Measurements from ENCODE around the gene TNFRSF13B. TPM values are rescaled to one million over a fixed set of nuclear protein-coding genes. Genes with fewer than 3 reads are reported as not detected.

Gene TNFRSF13B
- total RNA-seq, 1 experiment from 2014 or later: not detected

DNA sequence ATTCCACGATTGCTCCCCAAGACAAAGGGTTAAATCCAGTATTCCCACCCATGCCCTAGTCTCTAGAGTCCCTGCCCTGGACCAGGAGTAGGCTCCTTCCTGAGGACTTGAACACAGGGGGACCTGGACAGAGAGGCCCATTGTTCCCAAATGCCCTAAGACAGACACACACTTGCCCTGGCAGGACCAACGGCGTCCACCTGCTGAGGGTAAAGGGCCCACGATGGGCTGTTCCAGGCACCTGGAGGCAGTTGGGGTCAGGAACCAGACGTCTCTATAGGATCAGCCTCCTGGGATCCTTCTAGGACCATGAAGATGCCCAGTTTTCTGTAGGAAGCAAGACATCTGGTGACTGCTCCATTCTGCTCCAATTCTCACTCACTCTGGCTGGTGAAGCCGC lies 39.3 kb downstream of the TNFRSF13B start:
- no peaks in the 10 kb centered on the region for H3K79me2 ChIP-seq (ENCODE audit: insufficient read depth, low read length)
- POLR2A ChIA-PET: no interaction called here
- H3K9me3 ChIP-seq (ENCODE audit: control insufficient read depth in 1 of 2, insufficient read depth in 1 of 2, low read depth in 1 of 2, low read length in 2 of 2): no peaks in the 10 kb centered on the region
- intact Hi-C loops (cut with micrococcal nuclease): no loop called here
- H3K4me1 ChIP-seq (ENCODE audit: control insufficient read depth in 1 of 2, insufficient read depth in 2 of 2, low read length in 2 of 2): peaks cover 0 to 15% of the 10 kb centered on the region in 2 experiments; a peak in 1 of 4 replicates
- H3K9ac ChIP-seq (ENCODE audit: low read length): no peak overlapping the region
- RAD21 ChIA-PET (ENCODE audit: low non-redundant PET in 1 of 2, low total read pairs in 2 of 2, uncharacterized antibody in 2 of 2, unreplicated experiment in 2 of 2): no interaction called here
- no peaks in the 10 kb centered on the region for H4K20me1 ChIP-seq (ENCODE audit: insufficient read depth)
- H3K27me3 ChIP-seq (ENCODE audit: insufficient read depth, low read length): no peaks in the 10 kb centered on the region
- no peaks in the 10 kb centered on the region for H3K9me2 ChIP-seq (ENCODE audit: insufficient read depth)
- BruUV-seq (replicated peaks): no TSS peak
- H2AFZ ChIP-seq (ENCODE audit: low read depth, low read length, poor library complexity, severe bottlenecking): no peak overlapping the region
- CTCF ChIA-PET: no interaction called here
- DNase-seq (ENCODE audit: low read depth, low spot score) (no peak), ATAC-seq (no peak)
- no peak overlapping the region for H3K4me2 ChIP-seq (ENCODE audit: low read length)
- TF ChIP-seq SIN3A (IDR thresholded peaks at IDR 0.05; ENCODE audit: low read depth): no peak
- no peak for TF ChIP-seq EZH2 (IDR thresholded peaks at IDR 0.05)
- TF ChIP-seq, protein P1, sequence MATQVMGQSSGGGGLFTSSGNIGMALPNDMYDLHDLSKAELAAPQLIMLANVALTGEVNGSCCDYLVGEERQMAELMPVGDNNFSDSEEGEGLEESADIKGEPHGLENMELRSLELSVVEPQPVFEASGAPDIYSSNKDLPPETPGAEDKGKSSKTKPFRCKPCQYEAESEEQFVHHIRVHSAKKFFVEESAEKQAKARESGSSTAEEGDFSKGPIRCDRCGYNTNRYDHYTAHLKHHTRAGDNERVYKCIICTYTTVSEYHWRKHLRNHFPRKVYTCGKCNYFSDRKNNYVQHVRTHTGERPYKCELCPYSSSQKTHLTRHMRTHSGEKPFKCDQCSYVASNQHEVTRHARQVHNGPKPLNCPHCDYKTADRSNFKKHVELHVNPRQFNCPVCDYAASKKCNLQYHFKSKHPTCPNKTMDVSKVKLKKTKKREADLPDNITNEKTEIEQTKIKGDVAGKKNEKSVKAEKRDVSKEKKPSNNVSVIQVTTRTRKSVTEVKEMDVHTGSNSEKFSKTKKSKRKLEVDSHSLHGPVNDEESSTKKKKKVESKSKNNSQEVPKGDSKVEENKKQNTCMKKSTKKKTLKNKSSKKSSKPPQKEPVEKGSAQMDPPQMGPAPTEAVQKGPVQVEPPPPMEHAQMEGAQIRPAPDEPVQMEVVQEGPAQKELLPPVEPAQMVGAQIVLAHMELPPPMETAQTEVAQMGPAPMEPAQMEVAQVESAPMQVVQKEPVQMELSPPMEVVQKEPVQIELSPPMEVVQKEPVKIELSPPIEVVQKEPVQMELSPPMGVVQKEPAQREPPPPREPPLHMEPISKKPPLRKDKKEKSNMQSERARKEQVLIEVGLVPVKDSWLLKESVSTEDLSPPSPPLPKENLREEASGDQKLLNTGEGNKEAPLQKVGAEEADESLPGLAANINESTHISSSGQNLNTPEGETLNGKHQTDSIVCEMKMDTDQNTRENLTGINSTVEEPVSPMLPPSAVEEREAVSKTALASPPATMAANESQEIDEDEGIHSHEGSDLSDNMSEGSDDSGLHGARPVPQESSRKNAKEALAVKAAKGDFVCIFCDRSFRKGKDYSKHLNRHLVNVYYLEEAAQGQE (IDR thresholded peaks at IDR 0.05; ENCODE audit: low read depth): no peak
- TF ChIP-seq, protein P2, sequence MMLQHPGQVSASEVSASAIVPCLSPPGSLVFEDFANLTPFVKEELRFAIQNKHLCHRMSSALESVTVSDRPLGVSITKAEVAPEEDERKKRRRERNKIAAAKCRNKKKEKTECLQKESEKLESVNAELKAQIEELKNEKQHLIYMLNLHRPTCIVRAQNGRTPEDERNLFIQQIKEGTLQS (IDR thresholded peaks at IDR 0.05): no peak
- TF ChIP-seq CBX3 (IDR thresholded peaks at IDR 0.05; ENCODE audit: low read depth): no peak
- TF ChIP-seq, protein P3, sequence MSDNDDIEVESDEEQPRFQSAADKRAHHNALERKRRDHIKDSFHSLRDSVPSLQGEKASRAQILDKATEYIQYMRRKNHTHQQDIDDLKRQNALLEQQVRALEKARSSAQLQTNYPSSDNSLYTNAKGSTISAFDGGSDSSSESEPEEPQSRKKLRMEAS (IDR thresholded peaks at IDR 0.05): no peak
- TF ChIP-seq ZNF274 (IDR thresholded peaks at IDR 0.05; ENCODE audit: low read depth, low read length): no peak
- no peak for TF ChIP-seq EZH2phosphoT487 (IDR thresholded peaks at IDR 0.05; ENCODE audit: borderline replicate concordance)
- no peak for TF ChIP-seq FOSL1 (IDR thresholded peaks at IDR 0.05; ENCODE audit: low read depth)
- no peak for TF ChIP-seq EGR1 (IDR thresholded peaks at IDR 0.05; ENCODE audit: low read depth)
- no peak for TF ChIP-seq SP1 (IDR thresholded peaks at IDR 0.05; ENCODE audit: low read depth)
- TF ChIP-seq RAD21 (IDR thresholded peaks at IDR 0.05; ENCODE audit: low read depth): no peak
- TF ChIP-seq POLR2AphosphoS5 (IDR thresholded peaks at IDR 0.05; ENCODE audit: low read depth, low read length): no peak
- TF ChIP-seq ZFX (IDR thresholded peaks at IDR 0.05): no peak
- no peak for TF ChIP-seq TCF7L2 (IDR thresholded peaks at IDR 0.05; ENCODE audit: borderline replicate concordance, extremely low read depth, insufficient read depth, insufficient read length)
- no peak for TF ChIP-seq SRF (IDR thresholded peaks at IDR 0.05; ENCODE audit: low read depth)
- H3K4me3 ChIP-seq (replicated peaks in 1 of 2; ENCODE audit: low read depth in 1 of 2, low read length in 2 of 2): no peak overlapping the region
- H3K36me3 ChIP-seq (ENCODE audit: control insufficient read depth in 1 of 2, insufficient read depth in 2 of 2, low read length in 2 of 2): no peaks in the 10 kb centered on the region
- H3K27ac ChIP-seq (ENCODE audit: low read depth, low read length): no peak overlapping the region
